Breast epithelium (tissue), 3 donors: ENCODE data around the gene ENOX1.

Experiments used
- POLR2A ChIP-seq: fragments of 450-650 bp; IDR thresholded peaks from one replicate; pipeline ENCODE4 v1.6.1; 2016; ENCODE audit warnings: antibody characterized with exemption, mild to moderate bottlenecking, moderate library complexity
- POLR2AphosphoS5 ChIP-seq, 3 donors: sonication (generic); formaldehyde crosslinking; IDR thresholded peaks; one replicate each; pipeline ENCODE4 v1.6.1; 2017; ENCODE audit warnings: antibody characterized with exemption in 3 of 3
- TF ChIP-seq, protein P1 (sequence below), 3 donors: fragments of 450-650 bp; IDR thresholded peaks; one replicate each; pipeline ENCODE4 v1.5.1; 2016 to 2017; ENCODE audit warnings: antibody characterized with exemption in 3 of 3, mild to moderate bottlenecking in 3 of 3, moderate library complexity in 3 of 3

DNA sequence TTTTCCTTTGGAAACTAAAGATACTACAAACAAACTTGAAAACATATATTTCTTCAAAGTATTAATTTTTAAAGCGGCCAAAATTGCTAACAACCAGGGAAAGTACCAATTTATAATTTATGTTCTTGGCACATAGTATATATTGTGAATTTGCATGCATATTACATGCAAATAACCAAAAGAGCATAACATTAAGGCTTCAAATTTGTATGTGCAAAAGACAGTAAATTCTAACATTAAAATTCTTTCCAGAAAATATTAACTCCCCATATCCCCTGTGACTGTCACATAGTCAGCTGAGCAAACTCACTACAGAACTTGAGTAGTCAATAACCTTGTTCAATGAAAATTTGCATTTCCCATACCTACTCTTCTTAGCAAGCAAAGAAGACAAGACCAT, 133.4 kb downstream of the ENOX1 start:
- TF ChIP-seq, protein P1, sequence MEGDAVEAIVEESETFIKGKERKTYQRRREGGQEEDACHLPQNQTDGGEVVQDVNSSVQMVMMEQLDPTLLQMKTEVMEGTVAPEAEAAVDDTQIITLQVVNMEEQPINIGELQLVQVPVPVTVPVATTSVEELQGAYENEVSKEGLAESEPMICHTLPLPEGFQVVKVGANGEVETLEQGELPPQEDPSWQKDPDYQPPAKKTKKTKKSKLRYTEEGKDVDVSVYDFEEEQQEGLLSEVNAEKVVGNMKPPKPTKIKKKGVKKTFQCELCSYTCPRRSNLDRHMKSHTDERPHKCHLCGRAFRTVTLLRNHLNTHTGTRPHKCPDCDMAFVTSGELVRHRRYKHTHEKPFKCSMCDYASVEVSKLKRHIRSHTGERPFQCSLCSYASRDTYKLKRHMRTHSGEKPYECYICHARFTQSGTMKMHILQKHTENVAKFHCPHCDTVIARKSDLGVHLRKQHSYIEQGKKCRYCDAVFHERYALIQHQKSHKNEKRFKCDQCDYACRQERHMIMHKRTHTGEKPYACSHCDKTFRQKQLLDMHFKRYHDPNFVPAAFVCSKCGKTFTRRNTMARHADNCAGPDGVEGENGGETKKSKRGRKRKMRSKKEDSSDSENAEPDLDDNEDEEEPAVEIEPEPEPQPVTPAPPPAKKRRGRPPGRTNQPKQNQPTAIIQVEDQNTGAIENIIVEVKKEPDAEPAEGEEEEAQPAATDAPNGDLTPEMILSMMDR (IDR thresholded peaks at IDR 0.05) = no peak
- no peak for TF ChIP-seq POLR2A
- TF ChIP-seq POLR2AphosphoS5 (IDR thresholded peaks at IDR 0.05) = no peak
